Heart left ventricle (tissue), 13 donors: ENCODE measurements around the gene IGF2.

ENCODE experiments used
- POLR2A ChIP-seq, 2 donors: fragments of 450-650 bp; IDR thresholded peaks; one replicate each; pipeline ENCODE4 v1.6.1; 2017; ENCODE audit warnings: antibody characterized with exemption in 2 of 2, mild to moderate bottlenecking in 2 of 2, moderate library complexity in 2 of 2
- TF ChIP-seq, protein P1 (sequence below), 12 donors: fragments of 200-600 bp; sonication (generic) in 4 of 12; IDR thresholded peaks; one replicate each; pipeline versions ENCODE4 v1.5.0 to v1.8.0; 2018 to 2022; ENCODE audit warnings: antibody characterized with exemption in 12 of 12, mild to moderate bottlenecking in 5 of 12
- donor health status: ischemic (EF 13 %, LVEDD 7.1; RV severe dilation, severe dysfunction).
- donor health status: DM: no; HTN: yes; CAD: no.
- donor health status: DM: no; HTN: no; CAD: no.
- donor health status: ischemic (EF 25% LVEDD 6.9; RV normal size, moderate dysfunction).
- donor health status: ischemic (EF 25% LVEDD 5.7; RV mildly dilated, moderate dysfunction).
- donor health status: ischemic (EF 35%, LVEDD 5.7; RV mildly dilated, moderate dysfunction).
- donor health status: nonischemic (EF 11% LVEDD 7.7; RV severe dilation, severe dysfunction).
- donor health status: DM: yes; HTN: yes; CAD: no.
- donor health status: PGD.
- donor health status: ischemic (EF 29% LVEDD 5.4; RV normal size, mild dysfunction).
- donor health status: nonischemic (EF 23%, LVEDD 6.1; RV moderate dilation, normal function).

DNA sequence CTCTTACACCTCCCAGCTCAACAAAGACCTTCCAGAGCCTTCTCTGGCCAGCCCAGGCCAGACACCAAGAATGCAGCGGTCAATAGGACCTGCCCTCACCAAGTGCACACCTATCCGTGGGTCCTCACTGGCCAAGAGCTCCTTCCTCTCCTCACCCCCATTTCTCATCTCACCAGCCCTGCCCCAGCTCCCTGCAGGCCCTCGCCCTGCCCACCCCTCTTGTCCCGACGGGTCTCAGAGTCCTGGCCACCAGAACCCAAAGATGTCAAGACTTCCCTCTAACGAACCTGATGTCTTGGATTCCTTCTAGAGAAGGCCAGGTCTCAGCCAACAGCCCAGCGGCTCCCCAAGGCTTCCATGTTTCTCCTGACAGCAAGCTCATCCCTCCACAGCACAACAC, 43.6 kb downstream of the IGF2 start:
- TF ChIP-seq POLR2A (IDR thresholded peaks at IDR 0.05) = no peak
- TF ChIP-seq, protein P1, sequence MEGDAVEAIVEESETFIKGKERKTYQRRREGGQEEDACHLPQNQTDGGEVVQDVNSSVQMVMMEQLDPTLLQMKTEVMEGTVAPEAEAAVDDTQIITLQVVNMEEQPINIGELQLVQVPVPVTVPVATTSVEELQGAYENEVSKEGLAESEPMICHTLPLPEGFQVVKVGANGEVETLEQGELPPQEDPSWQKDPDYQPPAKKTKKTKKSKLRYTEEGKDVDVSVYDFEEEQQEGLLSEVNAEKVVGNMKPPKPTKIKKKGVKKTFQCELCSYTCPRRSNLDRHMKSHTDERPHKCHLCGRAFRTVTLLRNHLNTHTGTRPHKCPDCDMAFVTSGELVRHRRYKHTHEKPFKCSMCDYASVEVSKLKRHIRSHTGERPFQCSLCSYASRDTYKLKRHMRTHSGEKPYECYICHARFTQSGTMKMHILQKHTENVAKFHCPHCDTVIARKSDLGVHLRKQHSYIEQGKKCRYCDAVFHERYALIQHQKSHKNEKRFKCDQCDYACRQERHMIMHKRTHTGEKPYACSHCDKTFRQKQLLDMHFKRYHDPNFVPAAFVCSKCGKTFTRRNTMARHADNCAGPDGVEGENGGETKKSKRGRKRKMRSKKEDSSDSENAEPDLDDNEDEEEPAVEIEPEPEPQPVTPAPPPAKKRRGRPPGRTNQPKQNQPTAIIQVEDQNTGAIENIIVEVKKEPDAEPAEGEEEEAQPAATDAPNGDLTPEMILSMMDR (IDR thresholded peaks at IDR 0.05) = no peak
